Measurements from ENCODE around the gene EXOC8. TPM values are rescaled to one million over a fixed set of nuclear protein-coding genes. Genes with fewer than 3 reads are reported as not detected.

The EXOC8 gene
- total and polyA plus RNA-seq, 12 donors, result 2.4 to 21.1 (median 14.1) TPM

DNA sequence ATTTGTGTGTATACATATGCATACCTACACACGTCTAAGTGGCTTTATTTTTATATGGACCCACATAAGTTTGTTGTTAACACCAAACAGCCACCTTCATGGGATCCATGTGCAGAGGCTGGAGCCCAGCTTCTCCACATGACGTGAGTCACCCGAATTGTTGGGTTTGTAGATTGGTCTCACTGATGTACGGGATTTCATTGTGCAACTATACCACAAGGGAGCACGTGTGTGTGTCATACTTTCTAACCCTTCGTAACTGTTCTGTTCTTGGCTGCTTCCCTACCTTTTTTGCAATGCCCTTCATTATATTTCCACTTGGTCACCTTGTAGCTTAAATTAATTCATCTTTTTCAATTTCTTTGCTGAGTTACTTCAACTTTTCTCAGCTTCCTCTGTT is 21.5 kb upstream of the EXOC8 start:
- peak in 3 of 7 donors; percentile 23 to 40 (median 33) for DNase-seq
- H3K4me3 ChIP-seq, result no peak overlapping the region
- TF ChIP-seq CTCF (IDR thresholded peaks at IDR 0.05) (no peak), POLR2A (IDR thresholded peaks at IDR 0.05) (no peak)
- H3K27me3 ChIP-seq, result no peaks in the 10 kb centered on the region
- H3K9me3 ChIP-seq (replicated peaks in 1 of 3), result no peaks in the 10 kb centered on the region
- no peak overlapping the region for H3K27ac ChIP-seq
- intact Hi-C loops (cut with DNase I), result loop anchor here (5.0 to 10.0 kb wide), 2 partner anchors 226 to 233 kb away; no protein-coding TSS in a partner anchor
- WGBS, 4 donors, result 68 to 89% (median 83%) methylated on average over 6 of the region's 6 CpGs
- H3K36me3 ChIP-seq (replicated peaks in 1 of 2), result no peaks in the 10 kb centered on the region
- peaks cover 0 to 11% of the 10 kb centered on the region in 2 donors for H3K4me1 ChIP-seq (replicated peaks in 1 of 2)

DNA sequence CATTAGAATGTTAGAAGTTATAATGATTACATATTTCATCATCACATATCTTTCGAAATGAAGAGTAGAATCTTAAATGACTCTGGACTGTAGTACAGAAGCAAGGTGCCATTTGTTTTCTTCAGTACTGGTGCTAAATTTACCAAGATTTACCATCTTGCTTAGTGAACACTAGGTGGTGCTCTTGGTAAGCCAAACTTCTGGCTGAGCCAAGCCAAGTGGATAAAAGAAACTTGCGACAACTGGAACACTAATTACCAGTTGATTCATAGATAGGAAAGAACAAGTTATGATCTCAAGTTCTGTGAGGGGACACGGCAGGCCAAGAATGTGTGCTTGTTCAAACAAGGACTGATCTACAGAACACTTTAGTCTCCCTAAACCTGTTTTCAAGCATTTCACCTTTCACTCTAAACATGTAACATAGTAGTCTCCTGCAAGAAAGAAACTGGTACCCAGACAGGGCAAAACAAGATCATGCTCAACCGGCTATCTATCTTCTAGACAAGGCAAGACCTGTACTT is 20.2 kb upstream of the EXOC8 start:
- H3K27ac ChIP-seq, result no peak overlapping the region
- 7 to 19% (median 12%) methylated on average over 4 of the region's 4 CpGs for WGBS, 4 donors
- no peaks in the 10 kb centered on the region for H3K36me3 ChIP-seq (replicated peaks in 1 of 2)
- H3K4me3 ChIP-seq, result no peak overlapping the region
- no peaks in the 10 kb centered on the region for H3K27me3 ChIP-seq
- H3K4me1 ChIP-seq (replicated peaks in 1 of 2), result peaks cover 0 to 11% of the 10 kb centered on the region in 2 donors
- no peak for TF ChIP-seq POLR2A (IDR thresholded peaks at IDR 0.05)
- TF ChIP-seq CTCF (IDR thresholded peaks at IDR 0.05), result peak; percentile 61 to 89 (median 85)
- DNase-seq, result peak; percentile 28 to 70 (median 54)
- no peaks in the 10 kb centered on the region for H3K9me3 ChIP-seq (replicated peaks in 1 of 3)
- intact Hi-C loops (cut with DNase I), result loop anchor here (5.0 to 10.0 kb wide), 2 partner anchors 227 to 234 kb away; no protein-coding TSS in a partner anchor

DNA sequence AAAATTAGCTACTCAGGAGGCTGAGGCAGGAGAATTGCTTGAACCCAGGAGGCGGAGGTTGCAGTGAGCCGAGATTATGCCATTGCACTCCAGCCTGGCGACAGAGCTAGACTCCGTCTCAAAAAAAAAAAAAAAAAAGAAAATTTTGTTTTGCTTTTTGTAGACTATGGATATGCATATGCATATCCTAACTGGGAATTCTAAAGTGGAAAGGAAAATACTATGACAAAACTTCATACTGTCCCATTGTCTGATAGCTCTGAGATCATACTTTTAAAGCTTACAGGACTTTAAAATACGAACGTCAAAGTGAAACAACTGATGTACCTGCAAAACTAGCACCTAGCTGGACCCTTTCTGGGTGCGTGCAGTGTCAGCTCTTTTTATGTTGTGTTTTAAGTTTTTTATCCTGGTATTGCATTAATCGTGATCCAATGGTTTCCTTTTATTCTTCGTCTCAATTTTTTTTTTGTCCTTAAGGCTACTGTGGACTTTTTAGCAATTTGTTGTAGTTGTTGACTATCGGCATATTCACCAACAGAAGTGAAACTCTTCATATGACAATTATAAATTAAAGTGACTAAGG is 19.6 kb upstream of the EXOC8 start:
- intact Hi-C loops (cut with DNase I), result loop anchor here (5.0 to 10.0 kb wide), 2 partner anchors 228 to 235 kb away; no protein-coding TSS in a partner anchor
- Histone ChIP-seq H3K27me3 (no peaks in the 10 kb centered on the region), H3K27ac (no peak overlapping the region), H3K4me3 (no peak overlapping the region), H3K4me1 (replicated peaks in 1 of 2) (peaks cover 0 to 11% of the 10 kb centered on the region in 2 donors), H3K36me3 (replicated peaks in 1 of 2) (peaks cover 0 to 1% of the 10 kb centered on the region in 2 donors), H3K9me3 (replicated peaks in 1 of 3) (no peaks in the 10 kb centered on the region)
- no peak for DNase-seq
- 59 to 71% (median 67%) methylated on average over 10 of the region's 10 CpGs for WGBS, 4 donors
- TF ChIP-seq CTCF (IDR thresholded peaks at IDR 0.05) (no peak), POLR2A (IDR thresholded peaks at IDR 0.05) (no peak)

DNA sequence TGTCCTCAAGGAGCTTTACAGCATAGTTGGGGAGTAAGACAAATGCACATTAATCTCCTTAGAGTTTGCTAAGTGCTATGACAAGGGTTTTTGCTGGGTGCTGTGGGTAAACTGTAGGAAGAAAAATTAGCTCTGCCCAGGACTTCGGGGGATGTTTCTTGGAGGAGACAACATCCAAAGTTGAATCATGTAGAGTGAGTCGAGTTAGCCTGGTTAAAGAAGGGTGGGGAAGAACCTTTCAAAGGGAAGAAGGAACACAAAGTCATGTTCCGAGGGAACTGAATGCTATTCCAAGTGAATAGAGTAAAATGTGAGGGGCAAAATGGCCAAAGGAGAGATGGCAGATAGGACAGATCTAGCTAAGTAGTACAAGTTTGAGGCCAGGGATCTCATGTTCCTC is 17.5 kb upstream of the EXOC8 start:
- Histone ChIP-seq H3K4me1 (replicated peaks in 1 of 2) (peaks cover 0 to 11% of the 10 kb centered on the region in 2 donors), H3K36me3 (replicated peaks in 1 of 2) (peaks cover 0 to 18% of the 10 kb centered on the region in 2 donors), H3K4me3 (no peak overlapping the region), H3K27ac (no peak overlapping the region), H3K9me3 (replicated peaks in 1 of 3) (no peaks in the 10 kb centered on the region), H3K27me3 (no peaks in the 10 kb centered on the region)
- no peak for TF ChIP-seq CTCF (IDR thresholded peaks at IDR 0.05)
- no peak for TF ChIP-seq POLR2A (IDR thresholded peaks at IDR 0.05)
- WGBS, 4 donors, result 76 to 90% (median 87%) methylated on average over 3 of the region's 3 CpGs
- DNase-seq, result no peak
- intact Hi-C loops (cut with DNase I), result loop anchor here (5.0 to 10.0 kb wide), 2 partner anchors 230 to 237 kb away; no protein-coding TSS in a partner anchor
